A673 (cell line): ENCODE results near the gene TMTC2. TPM values are rescaled to one million over a fixed set of nuclear protein-coding genes. Genes with fewer than 3 reads are reported as not detected.
A peak's percentile ranks its signal among the peaks of the same experiment; 100 is the strongest.

Source experiments
- BruUV-seq: library from RNA; stranded (reverse); fragments of 400-500 nt; replicated peaks from 2 replicates; lab custom pipeline; 2021; lab: Mats Ljungman, UMichigan
- CTCF ChIA-PET: fragments of 300-600 bp; sonication (Branson Sonifier 250); formaldehyde crosslinking; loops from one replicate; lab custom pipeline; 2022; ENCODE audit warnings: antibody characterized with exemption; lab: Charles Lee
- POLR2A ChIA-PET: fragments of 300-600 bp; sonication (Branson Sonifier 250); formaldehyde crosslinking; loops from one replicate; lab custom pipeline; 2022; ENCODE audit warnings: antibody characterized with exemption; ENCODE audit not compliant: low non-redundant PET; lab: Charles Lee
- DNase-seq: peaks from one replicate; pipeline ENCODE4 v3.0.0-alpha.2; 2015; ENCODE audit warnings: low spot score
- H3K27ac ChIP-seq: fragments of 200-600 bp; sonication (generic); 2 replicates; pipeline ENCODE4 v1.5.1; 2016; ENCODE audit warnings: mixed run types, low read depth, mild to moderate bottlenecking, mixed read lengths, antibody characterized with exemption, low read length; ENCODE audit not compliant: poor library complexity, severe bottlenecking
- H3K27me3 ChIP-seq: fragments of 200-600 bp; sonication (generic); replicated peaks from 2 replicates; pipeline ENCODE4 v1.6.1; 2017; ENCODE audit warnings: mixed run types, low read depth, mild to moderate bottlenecking, mixed read lengths, antibody characterized with exemption, low read length; ENCODE audit not compliant: insufficient read depth, poor library complexity
- H3K36me3 ChIP-seq: fragments of 200-600 bp; sonication (generic); 2 replicates; pipeline ENCODE4 v1.6.1; 2016; ENCODE audit warnings: mixed run types, mild to moderate bottlenecking, mixed read lengths, antibody characterized with exemption, low read length; ENCODE audit not compliant: insufficient read depth, poor library complexity, severe bottlenecking
- H3K4me1 ChIP-seq: fragments of 200-600 bp; sonication (generic); 2 replicates; pipeline ENCODE4 v1.6.1; 2017; ENCODE audit warnings: mixed run types, mild to moderate bottlenecking, mixed read lengths, antibody characterized with exemption, low read length; ENCODE audit not compliant: insufficient read depth, poor library complexity, severe bottlenecking
- H3K4me3 ChIP-seq: fragments of 200-600 bp; sonication (generic); 2 replicates; pipeline ENCODE4 v1.5.1; 2016; ENCODE audit warnings: low read depth, mixed run types, mild to moderate bottlenecking, mixed read lengths, low read length; ENCODE audit not compliant: poor library complexity, severe bottlenecking
- H3K9me3 ChIP-seq: fragments of 200-600 bp; sonication (generic); 2 replicates; pipeline ENCODE4 v1.6.1; 2016; ENCODE audit warnings: mixed run types, low read depth, mild to moderate bottlenecking, mixed read lengths, antibody characterized with exemption, low read length; ENCODE audit not compliant: poor library complexity, severe bottlenecking
- CTCF ChIP-seq: fragments of 300-800, 200-600 bp; sonication (generic); conservative IDR thresholded peaks from 2 replicates; pipeline ENCODE4 v1.5.1; 2017; ENCODE audit warnings: low read depth, mild to moderate bottlenecking, antibody characterized with exemption, low read length, moderate library complexity, mixed read lengths
- EZH2 ChIP-seq: fragments of 200-600 bp; sonication (generic); IDR thresholded peaks from 2 replicates; pipeline ENCODE4 v1.6.1; 2017; ENCODE audit warnings: borderline replicate concordance, low read depth, mild to moderate bottlenecking, mixed read lengths, antibody characterized with exemption, low read length; ENCODE audit not compliant: poor library complexity, severe bottlenecking
- intact Hi-C: fragments of 100-400 bp; cut with micrococcal nuclease; formaldehyde crosslinking; loops from one replicate; pipeline ENCODE4 v1.10.0; 2022; ENCODE audit not compliant: unreplicated experiment
- total RNA-seq: library from RNA; stranded (reverse); gene quantifications from 2 replicates; pipeline ENCODE4 v1.2.3, GENCODE V29; 2021

TMTC2 gene
- total RNA-seq, 1 experiment from 2014 or later = 3.3 TPM

DNA sequence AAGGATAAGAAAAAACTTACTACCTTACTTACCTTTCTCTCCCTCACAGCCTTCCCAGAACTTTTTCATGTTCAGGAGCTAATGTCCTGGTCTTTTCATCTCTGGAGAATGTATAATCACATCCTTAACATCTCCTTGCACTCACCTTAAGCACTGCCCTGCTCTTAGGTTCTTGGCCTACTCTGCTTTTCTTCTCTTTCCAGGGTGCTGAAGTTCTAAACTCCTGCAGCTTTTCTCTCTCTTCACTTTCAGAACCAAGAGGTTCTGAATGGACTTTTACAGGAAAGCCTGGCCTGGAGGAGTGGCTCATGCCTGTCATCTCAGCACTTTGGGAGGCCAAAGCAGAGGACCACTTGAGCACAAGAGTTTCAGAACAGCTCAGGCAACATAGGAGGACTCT lies 101.9 kb downstream of the TMTC2 start:
- TF ChIP-seq CTCF (no peak), EZH2 (no peak)
- Histone ChIP-seq H3K4me3 (no peak overlapping the region), H3K27me3 (peaks cover 3% of the 10 kb centered on the region), H3K27ac (no peak overlapping the region), H3K36me3 (no peaks in the 10 kb centered on the region), H3K4me1 (peaks cover 16% of the 10 kb centered on the region), H3K9me3 (no peaks in the 10 kb centered on the region)
- intact Hi-C loops = no loop called here
- no TSS peak for BruUV-seq
- ChIA-PET POLR2A (no interaction called here), CTCF (no interaction called here)
- no peak for DNase-seq

- intact Hi-C loops = loop anchor here (10.0 kb wide), 1 partner anchor 105 kb away; the partner anchor contains the start of gene TMTC2
- H3K36me3 ChIP-seq = no peaks in the 10 kb centered on the region
- ChIA-PET CTCF (no interaction called here), POLR2A (no interaction called here)
- no peaks in the 10 kb centered on the region for H3K9me3 ChIP-seq
- H3K27me3 ChIP-seq = peaks cover 3% of the 10 kb centered on the region
- no peak overlapping the region for H3K4me3 ChIP-seq
- no peak for DNase-seq
- H3K4me1 ChIP-seq = peaks cover 18% of the 10 kb centered on the region
- no peak for TF ChIP-seq EZH2
- TF ChIP-seq CTCF = no peak
- H3K27ac ChIP-seq = no peak overlapping the region
- no TSS peak for BruUV-seq
Observed at GRCh38 chr12:82789674-82790073, 103.0 kb downstream of the TMTC2 start.

DNA sequence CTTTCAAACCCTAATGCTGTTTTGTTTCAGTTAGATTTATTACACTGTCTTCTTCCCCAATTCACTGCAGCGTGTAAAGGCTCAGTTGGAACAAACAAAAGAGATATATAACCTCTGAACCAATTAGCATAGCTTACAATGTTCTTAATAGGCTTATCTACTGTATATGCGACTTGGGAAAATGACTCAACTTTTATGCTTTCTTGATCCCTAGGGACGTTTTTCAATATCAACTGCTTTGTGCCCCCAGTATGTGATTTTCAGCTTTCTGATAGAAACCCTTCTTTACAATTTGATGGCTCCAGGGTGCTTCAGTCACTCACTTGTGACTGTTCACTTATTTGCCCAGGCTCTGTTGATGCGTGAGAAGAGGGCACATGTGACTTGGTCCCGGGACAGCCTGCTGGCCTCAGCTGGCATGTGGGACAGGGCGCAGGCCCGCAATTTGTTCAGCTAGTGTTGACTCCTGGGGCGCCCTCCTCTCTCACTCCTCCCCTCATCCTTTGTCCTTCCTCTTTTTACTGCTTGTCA lies 107.1 kb downstream of the TMTC2 start:
- DNase-seq = peak; percentile 87
- ChIA-PET CTCF (no interaction called here), POLR2A (no interaction called here)
- H3K9me3 ChIP-seq = no peaks in the 10 kb centered on the region
- peaks cover 18% of the 10 kb centered on the region for H3K4me1 ChIP-seq
- H3K36me3 ChIP-seq = no peaks in the 10 kb centered on the region
- H3K27me3 ChIP-seq = peaks cover 3% of the 10 kb centered on the region
- H3K4me3 ChIP-seq = no peak overlapping the region
- no TSS peak for BruUV-seq
- no peak overlapping the region for H3K27ac ChIP-seq
- TF ChIP-seq CTCF (no peak), EZH2 (no peak)
- intact Hi-C loops = loop anchor here (10.0 kb wide), 1 partner anchor 109 kb away; the partner anchor contains the start of gene TMTC2
